Measurements from ENCODE around the gene ARSG. TPM values are rescaled to one million over a fixed set of nuclear protein-coding genes. Genes with fewer than 3 reads are reported as not detected.

The ARSG gene
- polyA plus RNA-seq, 1 donor from 2014 or later = 16.9 TPM

GRCh38 chr17:68302066-68302564 is 10.8 kb downstream of the ARSG start (continued):
- TF ChIP-seq REST (IDR thresholded peaks at IDR 0.05; ENCODE audit: borderline replicate concordance) (no peak), EZH2 (IDR thresholded peaks at IDR 0.05; ENCODE audit: borderline replicate concordance, insufficient read depth, low read length, poor library complexity, severe bottlenecking) (no peak)

GRCh38 chr17:68302666-68303065 is 11.4 kb downstream of the ARSG start:
- H3F3A ChIP-seq (ENCODE audit: insufficient read depth, low read length, poor library complexity, severe bottlenecking) = no peaks in the 10 kb centered on the region
- no peaks in the 10 kb centered on the region for H3K27me3 ChIP-seq (ENCODE audit: insufficient read depth, low read depth, low read length)
- H3K4me3 ChIP-seq (ENCODE audit: low read length) = no peak overlapping the region
- H2AFZ ChIP-seq (ENCODE audit: low read depth, low read length) = no peak overlapping the region
- no peaks in the 10 kb centered on the region for H3K9me2 ChIP-seq (ENCODE audit: insufficient read depth, low read length)
- no peaks in the 10 kb centered on the region for H4K20me1 ChIP-seq (ENCODE audit: insufficient read depth)
- H3K27ac ChIP-seq (ENCODE audit: low read length) = no peak overlapping the region
- no peaks in the 10 kb centered on the region for H3K79me2 ChIP-seq (replicated peaks; ENCODE audit: insufficient read depth, low read length)
- H3K9me3 ChIP-seq (ENCODE audit: low read length) = peaks cover 3% of the 10 kb centered on the region
- no peak overlapping the region for H3K4me2 ChIP-seq (ENCODE audit: low read length)
- no peaks in the 10 kb centered on the region for H3K36me3 ChIP-seq (ENCODE audit: insufficient read depth, low read length)
- TF ChIP-seq TAF1 (IDR thresholded peaks at IDR 0.05; ENCODE audit: low read depth) (no peak), SMC3 (conservative IDR thresholded peaks at IDR 0.05; ENCODE audit: poor library complexity) (no peak), MXI1 (conservative IDR thresholded peaks at IDR 0.05; ENCODE audit: poor library complexity, severe bottlenecking) (no peak), RAD21 (conservative IDR thresholded peaks at IDR 0.05) (no peak), POLR2AphosphoS5 (IDR thresholded peaks at IDR 0.05) (no peak), REST (IDR thresholded peaks at IDR 0.05; ENCODE audit: borderline replicate concordance) (no peak), EZH2 (IDR thresholded peaks at IDR 0.05; ENCODE audit: borderline replicate concordance, insufficient read depth, low read length, poor library complexity, severe bottlenecking) (no peak), EP300 (conservative IDR thresholded peaks at IDR 0.05; ENCODE audit: poor library complexity, severe bottlenecking) (no peak), CTCF (IDR thresholded peaks at IDR 0.05; ENCODE audit: poor library complexity, severe bottlenecking) (no peak)
- no peak overlapping the region for H3K9ac ChIP-seq (ENCODE audit: low read length)
